Measurements from ENCODE around the gene UMODL1.
"Not testable (repeated sequence)": the region's sequence is repeated elsewhere in the genome, so short reads cannot be mapped to it uniquely, and the experiment has no call there.

Gene UMODL1

GRCh38 chr21:42164064-42164789, 93.1 kb downstream of the UMODL1 start:
- peak; percentile 49 to 69 for DNase-seq
- TF ChIP-seq POLR2A (IDR thresholded peaks at IDR 0.05; ENCODE audit: low read length) (no peak), GATA1 (IDR thresholded peaks at IDR 0.05; ENCODE audit: low read depth, low read length) (no peak)

- TF ChIP-seq GATA1 (IDR thresholded peaks at IDR 0.05; ENCODE audit: low read depth, low read length) (no peak), POLR2A (IDR thresholded peaks at IDR 0.05; ENCODE audit: low read length) (no peak)
- DNase-seq: no peak
Observed at GRCh38 chr21:42164818-42165217, 93.7 kb downstream of the UMODL1 start.

GRCh38 chr21:42165901-42166300, 94.8 kb downstream of the UMODL1 start:
- no peak for DNase-seq
- no peak for TF ChIP-seq POLR2A (IDR thresholded peaks at IDR 0.05; ENCODE audit: low read length)
- TF ChIP-seq GATA1 (IDR thresholded peaks at IDR 0.05; ENCODE audit: low read depth, low read length): no peak

- no peak for DNase-seq
- no peak for TF ChIP-seq GATA1 (IDR thresholded peaks at IDR 0.05; ENCODE audit: low read depth, low read length)
- TF ChIP-seq POLR2A (IDR thresholded peaks at IDR 0.05; ENCODE audit: low read length): no peak
Observed at GRCh38 chr21:42169758-42170157, 98.6 kb downstream of the UMODL1 start.

- DNase-seq: no peak
- no peak for TF ChIP-seq GATA1 (IDR thresholded peaks at IDR 0.05; ENCODE audit: low read depth, low read length)
- no peak for TF ChIP-seq POLR2A (IDR thresholded peaks at IDR 0.05; ENCODE audit: low read length)
Observed at GRCh38 chr21:42171091-42172053, 100.3 kb downstream of the UMODL1 start.

GRCh38 chr21:42172596-42173483, 101.7 kb downstream of the UMODL1 start:
- TF ChIP-seq GATA1 (IDR thresholded peaks at IDR 0.05; ENCODE audit: low read depth, low read length) (no peak), POLR2A (IDR thresholded peaks at IDR 0.05; ENCODE audit: low read length) (no peak)
- DNase-seq: no peak

GRCh38 chr21:42174173-42174572, 103.1 kb downstream of the UMODL1 start:
- TF ChIP-seq POLR2A (IDR thresholded peaks at IDR 0.05; ENCODE audit: low read length) (no peak), GATA1 (IDR thresholded peaks at IDR 0.05; ENCODE audit: low read depth, low read length) (no peak)
- DNase-seq: peak in 1 of 2 experiments; percentile 18

- no peak for DNase-seq
- no peak for TF ChIP-seq GATA1 (IDR thresholded peaks at IDR 0.05; ENCODE audit: low read depth, low read length)
- no peak for TF ChIP-seq POLR2A (IDR thresholded peaks at IDR 0.05; ENCODE audit: low read length)
Observed at GRCh38 chr21:42175110-42175710, 104.1 kb downstream of the UMODL1 start.

- DNase-seq: no peak
Observed at GRCh38 chr21:42176859-42177258, 105.7 kb downstream of the UMODL1 start.

GRCh38 chr21:42179316-42179715, 108.2 kb downstream of the UMODL1 start:
- TF ChIP-seq GATA1 (IDR thresholded peaks at IDR 0.05; ENCODE audit: low read depth, low read length) (no peak), POLR2A (IDR thresholded peaks at IDR 0.05; ENCODE audit: low read length) (no peak)
- DNase-seq: no peak

More at GRCh38 chr21:42176859-42177258, 105.7 kb downstream of the UMODL1 start:
- TF ChIP-seq GATA1 (IDR thresholded peaks at IDR 0.05; ENCODE audit: low read depth, low read length): no peak
- TF ChIP-seq POLR2A (IDR thresholded peaks at IDR 0.05; ENCODE audit: low read length): no peak

- not testable (repeated sequence) for DNase-seq
Observed at GRCh38 chr21:42180001-42180400, 108.9 kb downstream of the UMODL1 start.

- no peak for DNase-seq
- no peak for TF ChIP-seq POLR2A (IDR thresholded peaks at IDR 0.05; ENCODE audit: low read length)
- no peak for TF ChIP-seq GATA1 (IDR thresholded peaks at IDR 0.05; ENCODE audit: low read depth, low read length)
Observed at GRCh38 chr21:42182713-42183371, 111.7 kb downstream of the UMODL1 start.

All from erythroblast (primary cell).